Activated naive CD4-positive, alpha-beta T cell treated with anti-CD3 and anti-CD28 coated beads, Interleukin-2, amount 50 U/mL, for 16 hours (primary cell): Measurements from ENCODE around the gene LENEP.

Experiments
- DNase-seq: peaks from one replicate; pipeline ENCODE4 v3.0.0-alpha.2; 2020

LENEP gene

DNA sequence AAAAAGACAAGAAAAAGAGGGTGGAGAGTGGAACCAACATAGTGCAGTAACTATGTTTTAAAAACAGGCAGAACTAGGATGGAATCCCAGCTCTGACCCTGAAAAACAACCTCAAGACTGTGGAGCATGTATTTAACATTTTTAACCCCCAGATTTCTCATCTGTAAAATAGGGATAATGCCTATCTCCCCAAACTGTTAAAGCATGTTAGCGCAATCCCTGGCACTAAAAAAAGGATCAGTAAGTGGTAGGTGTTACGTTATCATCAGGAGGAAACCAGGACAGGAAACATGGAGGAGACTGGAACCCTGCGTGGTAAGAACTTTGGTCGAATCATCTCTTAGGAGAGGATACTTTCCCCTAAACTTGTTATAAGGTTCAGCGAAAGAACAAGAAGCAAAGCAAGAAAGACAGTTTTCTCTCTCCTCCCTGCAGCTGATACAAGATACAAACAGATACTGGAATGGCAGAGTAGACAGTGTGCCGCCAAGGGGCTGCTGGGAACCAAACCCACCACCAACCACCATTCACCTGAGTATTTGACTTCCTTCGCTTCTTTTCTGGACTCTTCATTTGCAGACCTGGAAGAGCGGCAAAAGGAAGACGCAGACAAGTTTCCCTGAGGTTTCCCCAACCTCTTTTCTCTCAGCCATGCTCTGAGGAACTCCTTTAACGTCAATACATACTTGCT, 32.8 kb upstream of the LENEP start:
- DNase-seq, result no peak

DNA sequence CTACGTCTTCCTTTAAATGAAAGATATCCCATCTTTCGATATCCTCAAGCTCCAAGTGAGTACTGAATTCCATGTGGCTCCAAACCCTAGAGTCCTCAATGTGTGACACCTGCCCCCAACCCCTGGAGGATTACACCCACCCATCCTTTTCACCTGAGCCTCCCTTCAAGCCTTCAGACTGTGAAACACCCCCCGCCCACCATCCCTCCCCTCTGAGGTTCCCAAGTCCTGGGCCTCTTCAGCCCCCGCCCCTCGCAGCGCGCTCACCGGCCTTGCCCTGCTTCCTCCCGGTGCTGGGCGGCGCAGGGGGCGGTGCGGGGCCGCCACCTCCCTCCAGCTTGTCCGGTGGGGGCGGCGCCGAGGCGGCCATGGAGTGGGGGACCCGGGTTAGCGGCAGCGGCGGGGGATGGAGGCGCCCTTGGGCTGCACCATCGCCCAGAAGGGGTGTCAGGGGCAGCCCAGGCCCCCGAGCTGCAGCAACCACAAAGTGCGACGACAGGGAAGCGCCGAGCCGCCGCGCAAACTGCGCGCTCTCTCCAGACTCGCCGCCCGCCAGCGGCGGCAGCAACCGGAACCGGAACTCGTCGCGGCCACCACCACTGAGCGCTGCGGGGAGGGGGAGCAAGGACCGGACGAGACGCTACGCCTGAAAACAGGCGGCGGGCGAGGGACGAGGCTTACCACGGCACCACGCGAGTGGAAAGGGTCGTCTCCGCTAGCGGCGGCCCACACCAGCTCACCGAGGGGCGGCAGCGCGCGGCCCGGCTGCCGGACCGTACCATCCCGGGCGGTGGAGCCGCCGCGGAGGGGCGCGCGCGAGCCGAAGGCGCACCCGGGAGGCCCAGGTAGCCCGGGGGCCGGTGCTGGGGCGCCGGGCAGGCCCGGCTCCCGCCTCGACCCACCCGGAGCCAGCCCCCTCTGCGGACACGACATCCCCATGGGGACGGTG, 31.9 kb upstream of the LENEP start, which contains the start of gene PYGO2:
PYGO2 (minus strand) TSS at position 576 of the 949 bp plus-strand sequence; CDS start at position 370, 206 bp downstream.
- DNase-seq, result peak; percentile 83

DNA sequence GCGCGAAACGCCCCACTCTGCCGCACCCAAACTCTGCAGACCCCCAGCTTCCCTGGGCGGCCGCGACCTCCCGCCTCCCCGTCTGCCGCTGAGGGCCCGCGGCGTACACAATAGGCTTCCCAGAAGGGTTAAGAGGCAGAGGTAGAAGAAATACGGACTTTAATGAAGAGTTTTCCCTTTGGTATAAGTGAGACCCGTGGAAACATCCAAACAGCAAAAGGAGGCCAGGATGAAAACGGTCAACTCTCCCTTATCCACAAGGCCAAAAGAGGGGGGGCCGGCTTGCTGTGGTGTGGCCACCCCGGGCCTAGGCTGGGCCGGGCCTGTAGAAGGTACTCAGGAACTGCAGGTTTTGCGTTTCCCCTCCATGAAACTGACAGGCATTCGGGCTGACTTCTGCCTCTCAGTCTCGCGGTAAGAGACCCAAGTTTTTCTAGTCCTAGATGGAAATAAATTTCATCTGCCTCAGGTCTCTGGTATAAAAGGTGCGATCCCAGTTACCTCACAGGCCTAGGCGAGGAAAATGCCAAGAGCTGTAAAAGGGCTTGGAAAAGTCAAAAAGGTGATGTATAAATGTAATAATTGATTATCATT, 31.1 kb upstream of the LENEP start:
- peak; percentile 29 for DNase-seq

DNA sequence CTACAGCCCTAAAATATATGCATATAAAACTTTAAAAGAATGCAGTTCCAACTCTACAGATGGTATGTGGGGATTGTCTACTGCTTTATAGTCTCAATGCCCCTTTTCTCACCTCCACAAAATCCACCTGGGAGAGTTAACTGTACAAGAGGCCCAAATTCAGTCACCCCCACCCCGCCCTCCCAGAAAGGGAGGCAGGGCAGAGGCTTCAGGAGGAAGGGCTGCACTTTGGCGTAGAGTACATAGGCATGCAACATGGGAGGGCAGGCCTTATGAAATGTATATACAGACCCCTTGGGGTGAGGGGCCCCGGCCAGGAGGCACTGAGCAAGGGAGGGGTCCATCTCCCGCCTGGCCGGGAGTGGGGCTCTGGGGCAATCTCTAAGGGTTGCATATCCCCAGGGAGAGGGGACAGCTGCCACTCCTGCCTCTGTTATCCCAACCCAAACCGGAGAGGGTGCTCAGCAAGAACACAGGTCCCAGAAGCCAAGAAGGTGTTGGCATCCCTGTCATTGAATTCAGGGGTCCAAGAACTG, 30.5 kb upstream of the LENEP start:
- DNase-seq, result no peak

DNA sequence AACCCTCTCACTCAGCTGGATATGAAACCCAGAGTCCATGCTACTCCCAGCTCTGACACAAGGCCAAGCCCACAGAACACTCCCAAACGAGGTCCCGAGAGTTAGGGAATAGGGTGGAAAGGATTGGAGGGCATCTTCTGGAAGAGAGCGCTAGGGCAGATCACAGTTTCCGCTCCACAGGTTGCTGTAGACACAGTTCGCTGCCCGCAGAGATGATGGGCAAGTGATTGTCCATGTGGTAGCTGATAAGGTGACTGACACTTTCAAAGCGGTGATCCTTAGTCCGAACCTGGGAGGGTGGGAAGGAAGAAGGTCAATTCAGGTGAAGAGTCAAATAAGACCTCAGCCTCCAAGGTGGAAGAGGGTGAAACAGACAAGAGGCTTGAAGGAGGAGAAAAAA, 29.7 kb upstream of the LENEP start:
- no peak for DNase-seq

DNA sequence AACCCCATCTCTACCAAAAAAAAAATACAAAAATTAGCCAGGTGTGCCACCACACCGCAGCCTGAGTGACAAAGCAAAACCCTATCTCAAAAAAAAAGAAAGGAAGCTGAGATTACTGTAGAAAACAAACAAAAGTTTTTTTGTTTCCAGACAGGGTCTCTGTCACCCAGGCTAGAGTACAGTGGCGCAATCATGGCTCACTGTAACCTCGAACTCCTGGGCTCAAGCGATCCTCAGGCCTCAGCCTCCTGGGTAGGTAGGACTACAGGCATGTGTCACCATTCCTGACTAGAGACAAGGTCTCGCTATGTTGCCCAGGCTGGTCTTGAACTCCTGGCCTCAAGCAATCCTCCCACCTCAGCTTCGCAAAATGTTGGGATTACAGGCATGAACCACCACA, 29.0 kb upstream of the LENEP start:
- DNase-seq, result no peak

DNA sequence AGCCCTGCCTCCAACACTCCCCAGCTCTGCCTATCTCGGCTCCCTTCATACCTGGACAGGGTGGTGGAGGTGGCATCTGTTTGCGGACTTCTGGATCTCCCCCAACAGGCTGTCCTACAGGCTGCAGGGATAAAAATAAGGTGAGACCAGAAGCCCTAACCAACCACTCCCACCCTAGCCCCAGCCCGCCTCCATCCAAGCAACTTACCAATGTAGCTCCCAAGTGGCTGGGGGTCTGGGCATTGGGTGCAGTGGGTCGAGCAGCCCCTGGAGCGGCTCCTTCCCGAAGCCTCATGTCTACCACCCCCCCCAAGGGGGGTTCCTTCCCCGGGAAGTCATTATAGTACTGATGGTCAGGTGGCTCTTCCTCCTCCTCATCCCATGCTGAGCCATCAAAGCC, 27.3 kb upstream of the LENEP start:
- DNase-seq, result no peak

DNA sequence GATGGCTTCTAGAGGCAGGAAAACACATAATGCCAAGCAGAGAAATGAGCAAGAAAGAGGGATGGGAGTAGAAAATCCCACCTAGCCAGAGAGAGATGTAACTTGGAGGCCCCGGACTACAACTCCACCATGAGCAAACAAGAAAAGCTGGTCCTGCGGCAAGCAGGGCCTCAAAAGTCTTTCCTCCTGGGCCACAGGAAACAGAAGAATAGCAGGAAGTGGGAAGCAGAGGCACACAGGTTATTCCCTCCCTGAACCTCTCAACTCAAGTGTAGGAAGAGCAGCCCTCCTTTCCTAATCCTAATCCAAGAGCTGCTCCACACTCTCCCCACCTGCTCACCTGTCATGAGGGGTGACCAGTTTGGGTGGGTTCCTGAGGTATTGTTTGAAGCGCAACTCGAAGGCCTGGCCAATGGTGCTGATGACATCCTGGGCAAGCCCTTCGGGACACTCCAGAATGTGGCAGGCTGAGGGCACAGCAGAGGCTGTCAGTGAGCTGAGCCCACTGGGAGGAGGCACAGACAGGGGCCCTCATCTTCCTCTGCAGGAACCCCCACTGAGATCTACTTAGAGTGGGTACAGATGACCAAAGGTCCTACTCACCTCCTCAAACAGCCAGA, 25.9 kb upstream of the LENEP start:
- no peak for DNase-seq

DNA sequence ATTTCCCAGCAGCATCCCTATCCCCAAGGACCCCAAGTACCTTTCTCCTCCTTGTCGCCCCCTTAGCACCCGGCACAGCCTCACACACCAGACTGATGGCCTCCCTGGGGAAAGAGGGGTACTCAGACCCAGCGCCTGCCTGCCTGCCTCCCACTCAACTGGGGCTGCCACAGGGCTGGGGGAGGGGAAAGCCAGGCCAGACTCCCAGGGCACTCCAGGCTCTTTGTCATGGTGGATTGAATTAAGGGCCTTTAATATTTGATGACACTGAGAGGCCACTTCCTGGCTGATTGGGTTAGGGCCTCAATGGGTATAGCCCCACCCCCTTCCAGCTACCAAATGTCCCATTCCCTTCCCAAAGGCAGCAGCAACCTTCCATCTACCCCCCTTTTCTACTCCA, 24.7 kb upstream of the LENEP start:
- DNase-seq, result no peak

DNA sequence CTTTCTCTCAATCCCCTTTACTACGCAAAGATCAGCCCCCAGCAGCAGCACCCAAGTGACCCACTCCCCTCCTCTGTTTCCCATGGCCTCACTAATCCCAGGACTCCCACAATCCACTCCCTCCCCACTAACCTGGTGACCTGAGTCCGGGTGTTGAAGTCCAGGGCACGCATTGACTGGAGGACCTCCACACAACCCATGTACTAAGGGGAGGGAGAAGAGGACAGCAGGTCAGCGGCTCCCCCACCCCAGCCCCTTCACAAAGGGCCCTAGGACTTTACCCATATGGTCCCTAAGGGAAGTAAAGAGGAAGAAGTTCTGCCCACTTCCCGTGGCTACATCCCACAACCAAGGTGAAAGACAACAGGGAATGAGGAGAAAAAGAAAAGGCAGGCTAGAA, 24.1 kb upstream of the LENEP start:
- DNase-seq, result no peak

DNA sequence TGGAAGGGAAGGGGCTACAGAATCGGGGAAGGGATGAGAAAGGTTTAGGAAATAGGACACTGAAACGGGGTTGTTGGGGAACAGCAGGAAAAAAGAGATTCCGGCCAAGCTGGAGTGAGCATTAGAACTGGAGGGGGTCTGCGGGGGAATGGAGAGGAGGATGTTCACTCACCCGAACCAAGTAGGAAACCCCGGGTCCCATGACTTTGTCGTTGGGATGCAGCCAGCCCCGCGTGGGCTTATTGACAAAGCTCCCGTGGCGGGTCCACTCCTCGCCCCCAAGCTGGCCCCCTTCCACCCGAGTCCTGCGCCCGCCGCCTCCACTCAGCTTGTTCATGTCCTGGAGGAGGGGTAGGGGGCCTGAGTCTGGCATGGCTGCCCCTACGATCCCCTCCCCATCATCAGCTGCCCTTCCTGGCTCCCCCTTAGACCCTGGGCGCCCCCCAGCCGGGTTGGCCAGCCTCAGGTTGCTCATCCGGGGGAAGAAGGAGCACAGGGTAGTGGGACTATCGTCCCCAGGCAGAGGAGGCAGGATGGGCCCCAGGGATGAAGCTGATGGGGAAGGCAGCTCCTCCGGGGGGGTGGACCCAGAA, 23.4 kb upstream of the LENEP start:
- DNase-seq, result no peak

DNA sequence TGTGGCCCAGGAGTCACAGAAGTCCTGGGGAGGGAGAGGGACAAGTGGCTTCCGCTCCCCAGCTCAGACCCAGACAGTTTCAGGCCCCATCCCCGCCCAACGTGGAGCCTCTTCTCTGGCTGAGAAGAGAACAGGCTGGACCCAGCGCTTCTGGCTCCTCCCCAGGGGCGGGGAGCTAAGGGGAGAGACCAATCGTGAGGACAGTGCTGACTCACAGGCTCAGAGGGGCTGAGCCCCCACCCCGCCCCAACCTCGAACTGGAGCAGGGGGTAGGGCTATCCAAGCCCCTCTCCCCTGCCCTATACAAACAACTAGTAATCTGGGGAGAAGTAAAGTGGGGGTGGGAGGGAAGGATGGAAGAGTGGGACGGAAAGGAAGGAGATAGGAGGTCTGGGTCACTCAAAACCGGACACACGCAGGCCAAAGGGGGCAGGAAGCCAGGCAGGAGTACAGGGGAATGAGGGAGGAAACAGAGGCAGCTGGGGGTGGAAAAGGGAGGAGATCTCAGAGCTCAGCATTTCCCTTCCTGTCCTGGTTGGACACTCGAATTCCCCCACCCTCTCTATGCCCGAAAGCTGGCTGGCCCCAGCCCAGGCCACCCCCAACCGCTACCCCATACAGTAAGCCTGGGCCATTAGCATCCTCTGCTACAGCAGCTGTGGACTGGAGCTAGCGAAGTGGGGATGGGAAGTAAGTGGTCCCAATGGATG, 22.6 kb upstream of the LENEP start, which contains the start of gene SHC1:
SHC1 (minus strand) TSS at position 117 of the 710 bp plus-strand sequence. CDS start 221 bp downstream, outside the sequence.
- DNase-seq, result peak; percentile 53

DNA sequence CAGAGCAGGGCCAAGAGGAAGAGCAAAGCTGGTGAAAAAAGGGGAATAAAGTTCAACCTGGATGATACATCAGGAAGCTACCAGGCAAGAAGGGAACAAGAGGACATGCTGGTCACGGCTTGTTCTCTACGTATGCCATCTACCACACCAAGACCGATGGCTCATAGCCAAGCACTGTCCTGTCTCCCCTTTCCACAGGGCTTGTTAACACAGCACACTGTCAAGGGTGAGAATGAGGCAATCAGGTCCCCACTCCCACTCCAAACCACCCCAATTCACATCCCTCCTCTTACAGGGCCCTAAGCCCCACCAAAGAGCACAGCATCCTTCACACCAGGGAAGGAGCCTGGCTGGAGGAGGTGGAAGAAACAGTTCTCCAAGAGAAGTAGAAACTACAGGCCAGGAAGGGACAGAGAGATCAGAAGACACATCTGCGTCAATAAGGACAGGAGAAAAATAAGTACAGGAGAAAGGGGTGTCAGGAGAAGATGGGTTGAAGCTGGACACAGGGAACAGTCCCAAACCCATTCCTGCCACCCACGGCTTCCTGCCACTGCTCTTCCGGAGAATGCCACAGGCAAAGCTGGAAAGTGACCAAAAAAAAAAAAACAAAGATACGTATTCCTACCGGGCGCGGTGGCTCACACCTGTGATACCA, 21.9 kb upstream of the LENEP start:
- no peak for DNase-seq

DNA sequence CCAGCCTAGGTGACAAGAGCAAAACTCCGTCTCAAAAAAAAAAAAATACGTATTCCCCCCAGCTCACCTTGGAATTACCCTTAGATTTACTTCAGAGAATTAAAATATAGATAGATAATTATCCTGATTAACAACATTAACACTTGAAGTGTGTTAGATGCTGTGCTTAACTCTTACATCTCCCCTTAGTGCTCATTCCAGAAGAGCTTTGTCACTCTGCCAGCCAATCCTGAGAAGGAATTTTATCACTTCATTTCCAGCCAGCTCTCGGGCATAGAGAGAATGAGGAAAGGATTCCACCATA, 21.2 kb upstream of the LENEP start:
- DNase-seq, result no peak

DNA sequence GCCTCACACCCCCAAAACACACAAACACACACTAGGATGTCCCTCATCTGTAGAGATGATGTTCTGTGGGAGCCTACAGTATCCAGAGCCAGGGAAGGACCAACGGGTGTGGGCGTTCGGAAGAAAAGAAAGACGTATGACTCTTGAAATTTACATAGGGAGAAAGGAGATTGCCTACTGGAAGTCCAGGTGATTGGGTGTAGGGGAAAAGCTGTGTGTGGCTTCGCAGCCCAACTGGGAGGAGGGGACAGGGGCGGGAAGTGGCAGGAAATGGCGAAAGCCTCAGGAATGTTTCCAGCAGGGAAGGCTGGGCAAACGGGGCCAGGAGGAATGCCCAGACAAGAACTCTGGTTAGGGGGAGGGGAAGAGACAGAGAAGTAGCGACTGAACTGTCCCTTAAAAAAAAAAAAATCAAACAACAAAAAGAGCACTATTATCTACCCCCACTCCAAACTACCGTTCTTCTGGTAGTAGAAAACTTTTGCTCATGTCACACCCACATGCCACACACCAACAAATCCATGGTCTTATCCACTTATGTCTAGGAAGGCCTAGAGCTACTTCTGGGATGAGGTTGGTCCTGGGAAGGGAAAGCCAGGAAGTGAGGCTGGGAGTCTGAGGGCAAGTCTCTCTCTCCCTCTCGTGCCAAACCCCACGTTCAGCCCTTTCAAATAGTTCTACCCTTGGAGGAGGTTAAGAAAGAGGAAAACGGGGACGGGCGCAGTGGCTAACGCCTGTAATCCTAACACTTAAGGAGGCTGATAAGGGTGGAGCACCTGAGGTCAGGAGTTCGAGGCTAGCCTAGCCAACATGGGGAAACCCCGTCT, 20.7 kb upstream of the LENEP start:
- no peak for DNase-seq

DNA sequence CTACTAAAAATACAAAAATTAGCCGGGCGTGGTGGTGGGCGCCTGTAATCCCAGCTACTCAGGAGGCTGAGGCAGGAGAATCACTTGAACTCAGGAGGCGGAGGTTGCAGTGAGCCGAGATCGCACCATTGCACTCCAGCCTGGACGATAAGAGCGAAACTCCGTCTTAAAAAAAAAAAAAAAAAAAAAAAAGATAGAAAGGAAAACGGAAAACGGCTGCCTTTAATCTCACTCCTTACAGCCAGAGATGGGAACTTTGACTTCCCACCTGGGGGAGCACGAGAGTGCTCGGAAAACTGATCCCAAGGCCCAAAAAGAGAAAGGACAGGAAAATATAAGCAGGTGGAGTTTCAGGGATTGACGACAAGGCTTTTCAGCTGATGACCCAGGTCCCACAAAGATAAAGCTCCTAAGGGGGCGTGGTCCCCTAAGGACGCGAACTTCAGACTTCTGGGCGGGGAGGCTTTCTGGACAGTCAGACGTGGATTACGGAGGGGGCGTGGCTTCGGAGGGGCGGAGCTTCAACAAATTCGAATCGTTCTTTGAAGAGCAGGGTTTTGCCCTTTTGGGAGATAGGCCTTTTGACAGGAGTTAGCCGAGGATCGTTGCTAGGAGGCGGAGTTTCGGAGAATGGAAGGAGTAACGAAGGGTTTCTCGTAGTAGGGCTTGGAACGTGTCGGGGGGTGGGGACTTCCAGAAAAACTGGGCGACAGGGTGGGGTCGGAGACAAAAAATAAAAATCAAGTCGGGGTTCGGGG, 19.9 kb upstream of the LENEP start:
- DNase-seq, result peak; percentile 91

DNA sequence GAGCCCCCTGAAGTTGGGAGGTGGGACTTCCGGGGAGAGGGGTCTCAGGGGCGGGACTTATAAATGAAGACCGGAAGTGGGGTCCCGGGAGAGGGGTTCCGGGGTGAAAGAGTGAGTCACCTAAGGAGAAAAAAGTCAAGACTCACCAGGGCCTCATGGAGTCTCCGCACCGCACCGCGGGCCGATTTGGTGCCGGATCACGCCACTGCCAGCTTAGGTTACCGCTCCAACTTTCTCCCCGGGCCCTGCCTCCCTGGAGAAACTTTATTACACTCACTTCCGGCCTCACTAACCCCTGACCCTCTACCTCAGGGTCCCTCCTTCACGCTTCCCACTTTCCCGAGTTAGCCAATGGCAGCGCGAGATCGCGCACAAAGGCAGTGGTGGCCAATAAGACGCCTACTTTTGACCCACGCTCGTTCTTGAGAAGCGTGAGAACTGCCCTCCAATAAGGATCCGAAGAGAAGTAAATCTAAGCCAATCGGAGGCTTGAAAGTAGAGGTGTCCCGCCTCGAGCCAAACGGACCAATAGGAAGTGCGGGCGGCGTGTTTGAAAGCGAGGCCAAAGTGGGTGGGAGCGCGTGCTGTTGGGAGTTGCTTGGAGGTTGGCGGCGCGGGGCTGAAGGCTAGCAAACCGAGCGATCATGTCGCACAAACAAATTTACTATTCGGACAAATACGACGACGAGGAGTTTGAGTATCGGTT, 19.1 kb upstream of the LENEP start, which contains the start of gene CKS1B:
CKS1B (plus strand) TSS at position 580 of the 706 bp plus-strand sequence; CDS start at position 645, 65 bp downstream.
- peak; percentile 95 for DNase-seq

DNA sequence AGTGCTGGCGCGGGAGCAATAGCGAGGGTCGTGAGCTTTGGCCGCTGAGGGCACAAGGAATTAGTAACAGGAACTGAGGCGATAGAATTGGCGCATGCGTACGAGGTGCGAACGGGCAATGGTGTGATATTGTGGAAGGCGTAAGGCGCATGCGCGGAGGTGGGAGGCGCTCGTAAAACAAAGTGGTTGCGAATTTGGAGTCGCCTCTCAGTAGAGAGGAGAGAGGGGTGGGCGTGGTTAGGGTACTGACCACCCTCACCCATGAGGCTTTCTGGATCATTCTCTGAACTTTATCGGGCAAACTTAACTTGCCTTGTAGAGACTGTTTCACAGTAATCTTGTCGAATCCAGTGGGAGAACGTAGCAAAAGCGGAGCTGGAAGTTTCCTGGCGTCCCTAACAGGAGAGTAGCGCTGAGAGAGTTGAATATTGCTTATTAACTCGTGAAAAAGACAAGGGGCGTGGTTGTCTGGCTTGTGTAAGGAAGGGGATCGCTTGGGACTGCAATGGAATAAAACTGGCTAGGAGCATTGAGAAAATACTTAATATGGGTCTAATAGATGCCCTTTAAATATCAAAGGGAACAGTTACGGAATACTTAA, 18.5 kb upstream of the LENEP start:
- peak; percentile 91 for DNase-seq
